Activated CD4-positive, alpha-beta T cell treated with anti-CD3 and anti-CD28 coated beads for 48 hours (primary cell): Measurements from ENCODE around the gene DVL2.
"Not testable (repeated sequence)": the region's sequence is repeated elsewhere in the genome, so short reads cannot be mapped to it uniquely, and the experiment has no call there.

Experiments
- DNase-seq: peaks from one replicate; pipeline ENCODE4 v3.0.0-alpha.2; 2020

DVL2 gene

DNA sequence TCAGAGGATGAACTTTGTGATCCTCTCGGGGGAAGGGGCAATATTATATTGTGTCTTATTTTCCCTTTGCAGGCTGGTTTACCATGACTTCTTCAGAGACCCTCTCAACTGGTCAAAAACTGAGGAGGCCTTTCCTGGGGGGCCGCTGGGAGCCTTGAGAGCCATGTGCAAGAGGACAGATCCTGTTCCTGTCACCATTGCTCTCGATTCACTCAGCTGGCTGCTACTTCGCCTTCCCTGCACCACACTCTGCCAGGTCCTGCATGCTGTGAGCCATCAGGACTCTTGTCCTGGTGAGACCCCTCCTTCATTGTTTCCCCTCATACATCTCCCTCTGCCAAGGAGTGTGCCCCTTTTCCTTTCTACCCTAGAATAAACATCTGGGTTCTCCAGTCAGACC lies 20.2 kb upstream of the DVL2 start:
- no peak for DNase-seq

GRCh38 chr17:7253082-7253481 lies 18.8 kb upstream of the DVL2 start:
- no peak for DNase-seq

GRCh38 chr17:7252176-7253043 lies 18.1 kb upstream of the DVL2 start, which contains the start of gene ELP5:
TSS of gene ELP5 (plus strand) at chr17:7252215. CDS start at chr17:7252551, 336 bp downstream.
- DNase-seq = peak; percentile 94

DNA sequence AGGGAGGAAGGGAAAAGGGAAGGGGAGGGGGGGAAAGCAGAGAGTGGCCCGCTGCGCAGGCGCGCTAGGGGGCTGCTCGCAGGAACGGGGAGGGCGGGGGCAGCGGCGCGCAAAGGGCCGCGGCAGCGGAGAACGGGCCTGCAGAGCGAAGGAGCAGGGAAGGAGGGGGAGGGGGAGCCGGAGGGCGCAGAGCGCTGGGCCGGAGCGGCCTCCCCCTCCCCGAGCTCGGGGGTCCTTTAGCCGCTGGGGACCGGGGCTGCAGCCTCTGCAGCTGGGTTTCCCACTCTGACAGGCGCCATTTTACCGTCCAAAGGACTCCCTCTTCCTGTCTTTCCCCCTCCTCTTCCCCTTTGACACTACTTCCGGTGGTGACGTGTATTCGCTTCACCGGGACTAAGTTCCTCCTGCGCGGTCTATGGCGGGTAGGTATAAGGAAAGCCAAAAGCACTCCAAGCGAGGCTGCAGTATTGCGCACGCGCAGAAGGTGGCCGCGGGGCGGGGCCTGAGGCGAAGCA lies 17.4 kb upstream of the DVL2 start, which contains the start of gene CTDNEP1:
Gene CTDNEP1, minus strand, starts transcription at position 74 of the 515 bp plus-strand sequence. CDS start 438 bp downstream, outside the sequence.
- DNase-seq = peak; percentile 99

- no peak for DNase-seq
These were observed 16.6 kb upstream of the DVL2 start for GRCh38 chr17:7250695-7251627.

DNA sequence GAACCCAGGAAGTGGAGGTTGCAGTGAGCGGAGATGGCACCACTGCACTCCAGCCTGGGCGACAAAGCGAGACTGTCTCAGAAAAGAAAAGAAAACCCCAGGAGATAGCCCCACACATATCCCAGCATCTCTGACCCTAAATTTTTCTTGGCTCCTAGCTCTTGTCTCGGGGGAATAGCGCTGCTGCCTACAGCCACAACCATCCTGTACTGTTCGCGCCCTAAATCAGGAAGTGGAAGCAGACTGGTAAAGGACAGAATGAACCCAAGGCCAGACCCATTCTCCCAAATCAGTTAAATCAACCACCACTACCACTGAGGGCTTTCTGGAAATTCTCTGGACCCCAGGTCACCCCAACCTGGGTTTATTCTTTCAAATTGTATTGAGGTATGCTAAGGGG lies 15.5 kb upstream of the DVL2 start:
- no peak for DNase-seq

GRCh38 chr17:7249214-7249613 lies 14.9 kb upstream of the DVL2 start:
- DNase-seq = no peak

- DNase-seq = no peak
These were observed 14.5 kb upstream of the DVL2 start for GRCh38 chr17:7248796-7249195.

GRCh38 chr17:7246779-7247178 lies 12.5 kb upstream of the DVL2 start:
- no peak for DNase-seq

DNA sequence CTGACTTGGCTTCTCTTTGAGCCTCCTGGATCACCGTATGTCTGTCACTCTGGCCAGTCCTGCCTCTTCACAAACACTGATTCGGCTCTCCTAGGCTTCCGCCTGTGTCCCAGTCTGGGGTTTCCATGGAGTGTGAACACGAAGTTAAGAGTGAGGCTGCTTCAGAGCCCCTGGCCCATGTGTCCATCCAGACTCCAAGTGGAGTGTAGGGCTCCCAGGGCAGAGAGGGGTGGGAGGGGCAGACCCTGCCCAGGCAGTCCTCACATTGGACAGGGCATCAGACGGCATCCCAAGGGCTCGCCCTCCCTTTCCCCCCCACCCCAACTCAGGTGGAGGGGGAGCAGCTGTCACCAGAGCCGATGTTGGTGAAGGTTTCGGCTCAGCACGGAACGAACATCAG lies 9.5 kb upstream of the DVL2 start:
- DNase-seq = not testable (repeated sequence)

DNA sequence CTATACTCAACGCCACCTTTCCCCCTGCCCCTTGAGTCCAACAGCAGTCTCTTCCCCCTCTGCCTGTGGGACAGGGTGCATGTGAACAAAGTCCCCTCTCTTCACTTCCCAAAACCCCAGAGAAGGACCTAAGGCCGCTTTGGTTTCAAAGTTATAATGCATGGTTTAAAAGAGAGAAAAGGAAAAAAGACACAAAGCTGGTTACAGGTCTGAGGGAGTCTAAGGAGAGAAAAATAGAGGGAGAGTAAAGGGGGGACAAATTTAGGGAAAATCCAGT lies 9.1 kb upstream of the DVL2 start:
- no peak for DNase-seq

DNA sequence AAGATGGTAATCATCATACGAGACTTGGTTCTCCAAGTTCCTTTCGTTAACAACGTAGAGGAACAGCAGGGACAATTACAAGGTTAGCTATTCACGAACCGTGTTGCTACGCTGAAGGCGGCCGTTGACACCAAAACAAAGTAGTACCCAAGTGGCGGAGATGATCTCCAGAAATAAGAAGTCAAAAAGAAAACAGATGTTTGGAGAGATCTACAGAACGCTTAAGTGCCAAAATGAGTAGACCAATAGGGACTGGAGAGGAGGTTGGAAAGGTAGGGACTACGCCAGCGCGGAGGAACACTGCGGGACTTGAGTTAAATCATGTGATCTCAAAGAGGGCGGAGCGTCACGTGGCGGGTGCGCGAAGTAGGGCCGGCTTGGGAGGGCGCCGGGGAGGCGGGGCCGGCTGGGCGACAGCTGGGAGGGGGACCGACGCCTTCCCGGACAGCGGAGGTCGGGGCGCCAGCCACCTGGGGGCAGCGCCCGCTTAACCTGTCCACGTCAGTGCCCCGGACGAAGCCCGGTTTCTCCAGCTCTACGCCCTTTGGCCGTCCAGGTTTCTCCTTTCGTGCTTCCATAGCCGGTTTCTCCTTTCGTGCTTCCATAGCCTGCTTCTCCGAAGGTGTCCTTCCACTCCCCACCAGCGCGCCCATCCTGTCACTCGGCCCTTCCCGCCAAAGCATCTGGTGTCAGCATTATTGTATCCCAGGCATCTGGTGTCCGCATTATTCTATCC lies 8.6 kb upstream of the DVL2 start:
- DNase-seq = peak; percentile 94

DNA sequence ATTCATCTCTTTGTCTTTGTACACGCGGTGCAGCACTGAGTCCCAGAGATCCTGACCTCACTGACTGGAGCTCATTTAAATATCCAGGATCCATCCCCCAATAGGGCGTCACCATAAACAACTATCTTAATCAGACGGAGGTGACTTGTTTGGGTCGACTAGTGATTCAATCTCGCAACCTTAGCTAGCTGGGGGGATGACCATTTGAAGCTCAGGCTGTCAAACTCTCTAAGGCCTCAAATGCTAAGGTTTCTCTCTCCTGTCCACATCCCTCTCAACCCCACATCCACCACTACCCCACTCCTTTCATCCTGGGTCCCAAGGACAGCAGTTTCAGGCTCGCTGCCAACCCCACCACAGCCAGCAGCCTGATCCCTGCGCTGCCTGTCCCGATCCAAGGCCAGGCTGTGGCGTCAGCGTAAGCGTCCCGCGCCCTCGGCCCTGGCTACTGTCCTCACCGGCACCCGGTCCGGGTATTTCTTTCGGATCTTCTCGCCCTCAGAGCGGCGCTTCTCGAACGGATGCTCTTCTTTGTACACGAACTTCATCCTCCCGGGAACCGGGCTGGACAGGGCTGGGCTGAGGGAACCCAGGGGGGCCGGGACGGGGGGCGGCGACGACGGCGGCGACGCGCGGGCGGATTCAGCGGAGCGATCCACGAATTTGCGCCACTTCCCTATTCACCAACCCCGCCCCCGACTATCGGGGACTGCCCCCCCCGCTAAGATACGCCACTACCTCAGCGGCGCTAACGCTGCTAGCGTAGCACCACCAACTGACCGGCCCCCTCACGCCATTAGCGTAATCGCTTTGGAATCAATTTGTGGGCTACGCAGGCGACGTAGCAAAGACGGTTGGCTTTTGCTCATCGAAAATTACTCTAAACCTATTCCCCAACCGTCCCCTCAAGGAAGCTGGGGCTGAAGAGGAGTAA lies 7.7 kb upstream of the DVL2 start, which contains the start of gene GABARAP:
Gene GABARAP, minus strand, starts transcription at position 667 of the 934 bp plus-strand sequence. Its CDS starts 119 bp downstream, at position 548.
- peak; percentile 95 for DNase-seq

DNA sequence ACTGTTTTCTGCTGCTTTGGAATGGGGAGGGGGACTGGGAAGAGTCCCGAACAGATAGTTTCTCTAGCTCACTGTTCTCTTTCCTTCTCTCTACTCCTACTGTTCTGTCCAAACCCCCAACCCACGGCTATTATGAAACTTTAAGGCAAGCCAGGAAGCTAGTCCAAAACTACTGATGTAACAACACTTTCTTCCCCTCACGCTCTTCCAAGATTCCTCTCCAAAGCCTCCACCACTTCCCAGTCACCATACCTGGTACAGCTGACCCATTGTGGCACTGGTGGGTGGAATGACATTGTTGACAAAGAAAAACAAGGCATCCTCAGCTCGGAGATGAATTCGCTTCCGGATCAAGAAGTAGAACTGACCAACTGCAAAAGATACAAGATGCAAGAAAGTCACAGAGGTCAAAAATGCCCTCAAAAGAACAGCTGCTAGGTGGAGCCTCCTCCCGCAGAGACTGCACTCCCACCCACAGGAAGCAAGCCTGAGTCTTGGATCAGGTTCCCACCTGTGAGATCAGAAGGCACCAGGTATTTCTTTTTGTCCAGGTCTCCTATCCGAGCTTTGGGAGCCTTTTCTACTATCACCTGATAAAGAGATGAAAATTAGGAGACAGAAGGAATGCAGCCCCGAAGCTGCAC lies 6.9 kb upstream of the DVL2 start:
- no peak for DNase-seq

DNA sequence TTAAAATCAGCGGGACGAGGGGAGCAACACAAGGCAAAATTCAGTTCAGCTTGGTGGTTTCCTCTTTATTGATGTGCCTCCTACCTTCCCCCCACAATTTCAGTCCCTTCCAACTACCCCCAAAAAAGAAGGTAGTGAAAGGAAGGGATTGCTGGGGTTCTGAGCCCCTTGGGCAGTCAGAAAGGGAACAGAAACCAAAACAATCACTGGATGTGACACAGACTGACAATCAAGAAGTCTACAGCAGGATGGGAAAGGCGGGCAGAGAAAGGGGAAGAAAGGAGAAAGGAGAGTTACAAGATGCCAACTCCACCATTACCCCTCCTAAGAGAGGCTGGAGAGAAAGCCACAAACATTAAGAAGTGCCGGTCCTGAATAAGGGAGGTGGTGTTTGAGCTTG lies 6.1 kb upstream of the DVL2 start:
- DNase-seq = no peak

- peak; percentile 98 for DNase-seq
These were observed 5.0 kb upstream of the DVL2 start, which contains the start of gene PHF23 for GRCh38 chr17:7239091-7240027. TSS of gene PHF23 (minus strand) at chr17:7239457. CDS start at chr17:7239279, 178 bp downstream.

DNA sequence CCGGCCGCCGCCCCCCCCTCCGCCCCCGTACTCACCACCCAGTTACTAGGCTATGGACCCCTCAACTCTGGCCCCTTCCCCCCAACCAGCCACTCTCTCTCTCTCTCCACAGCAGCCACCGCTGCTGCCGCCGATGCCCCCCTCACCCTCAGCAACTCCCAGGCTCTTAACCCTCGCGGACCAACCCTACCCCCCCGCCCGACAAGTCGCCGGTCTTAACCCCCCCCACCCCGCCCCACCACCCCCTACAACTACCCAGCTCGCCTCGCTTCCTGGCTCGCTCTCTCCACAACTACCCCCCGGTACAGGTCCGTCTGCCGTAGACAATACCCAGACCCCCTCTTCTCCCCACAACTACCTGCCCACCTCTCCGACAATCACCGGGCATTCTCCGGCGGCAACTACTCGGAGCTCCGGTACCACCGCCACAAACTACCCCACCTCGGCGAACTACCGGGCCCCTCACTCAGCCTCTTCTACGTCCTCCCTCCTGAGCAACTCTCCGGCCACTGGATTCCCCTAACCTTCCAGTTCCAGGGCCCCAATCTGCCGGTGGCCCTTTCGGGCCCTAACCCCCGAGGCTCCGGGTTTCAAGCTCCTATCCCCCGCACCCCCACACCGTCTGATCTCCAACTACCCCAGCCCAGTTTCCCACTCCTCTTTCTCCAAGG lies 4.2 kb upstream of the DVL2 start:
- peak; percentile 37 for DNase-seq

- DNase-seq = peak; percentile 91
These were observed 3.6 kb upstream of the DVL2 start for GRCh38 chr17:7237761-7238419.
